ENCODE data around the gene ZCCHC7.

DNA sequence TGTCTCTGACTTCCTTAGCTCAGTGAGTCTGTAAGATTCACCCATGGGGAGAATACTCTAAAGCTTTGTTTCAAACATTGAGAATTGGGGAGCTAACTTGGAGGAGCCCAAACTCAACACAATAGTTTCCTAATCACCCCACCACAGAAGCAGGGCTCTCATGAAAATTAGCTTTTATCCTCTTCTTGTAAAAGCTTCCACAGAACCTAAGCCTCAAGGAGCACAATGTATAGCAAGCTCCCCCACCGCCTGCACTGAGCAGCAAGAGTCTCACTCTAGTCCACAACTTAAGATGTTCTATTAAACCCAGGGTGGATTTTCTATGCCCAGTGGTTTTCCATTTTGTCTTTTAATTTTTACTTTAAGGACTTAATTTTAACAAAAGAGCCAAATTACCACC, 253.2 kb downstream of the ZCCHC7 start:
- TF ChIP-seq, protein P1, sequence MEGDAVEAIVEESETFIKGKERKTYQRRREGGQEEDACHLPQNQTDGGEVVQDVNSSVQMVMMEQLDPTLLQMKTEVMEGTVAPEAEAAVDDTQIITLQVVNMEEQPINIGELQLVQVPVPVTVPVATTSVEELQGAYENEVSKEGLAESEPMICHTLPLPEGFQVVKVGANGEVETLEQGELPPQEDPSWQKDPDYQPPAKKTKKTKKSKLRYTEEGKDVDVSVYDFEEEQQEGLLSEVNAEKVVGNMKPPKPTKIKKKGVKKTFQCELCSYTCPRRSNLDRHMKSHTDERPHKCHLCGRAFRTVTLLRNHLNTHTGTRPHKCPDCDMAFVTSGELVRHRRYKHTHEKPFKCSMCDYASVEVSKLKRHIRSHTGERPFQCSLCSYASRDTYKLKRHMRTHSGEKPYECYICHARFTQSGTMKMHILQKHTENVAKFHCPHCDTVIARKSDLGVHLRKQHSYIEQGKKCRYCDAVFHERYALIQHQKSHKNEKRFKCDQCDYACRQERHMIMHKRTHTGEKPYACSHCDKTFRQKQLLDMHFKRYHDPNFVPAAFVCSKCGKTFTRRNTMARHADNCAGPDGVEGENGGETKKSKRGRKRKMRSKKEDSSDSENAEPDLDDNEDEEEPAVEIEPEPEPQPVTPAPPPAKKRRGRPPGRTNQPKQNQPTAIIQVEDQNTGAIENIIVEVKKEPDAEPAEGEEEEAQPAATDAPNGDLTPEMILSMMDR (IDR thresholded peaks at IDR 0.05): no peak
- TF ChIP-seq POLR2A (IDR thresholded peaks at IDR 0.05): no peak

Data from thyroid gland (tissue), 4 donors.